OCI-LY1 (cell line): ENCODE results near the gene LRP10.
"Not testable (repeated sequence)": the region's sequence is repeated elsewhere in the genome, so short reads cannot be mapped to it uniquely, and the experiment has no call there.

Source experiments
- H2AFZ ChIP-seq: fragments of 200-600 bp; sonication (generic), shearing (Covaris generic); 2 replicates; pipeline ENCODE4 v1.6.0; 2014; ENCODE audit warnings: antibody characterized with exemption, mild to moderate bottlenecking, low read length
- H3F3A ChIP-seq: fragments of 200-600 bp; sonication (generic), shearing (Covaris generic); 2 replicates; pipeline ENCODE4 v1.6.0; 2014; ENCODE audit warnings: mild to moderate bottlenecking, antibody characterized with exemption, low read length, moderate library complexity; ENCODE audit not compliant: insufficient read depth
- H3K27ac ChIP-seq: fragments of 200-600 bp; sonication (generic); 2 replicates; pipeline ENCODE4 v1.5.1; 2014; ENCODE audit warnings: low read length, mixed run types, mild to moderate bottlenecking, low read depth; ENCODE audit not compliant: poor library complexity, severe bottlenecking
- H3K27me3 ChIP-seq: fragments of 200-600 bp; sonication (generic); 2 replicates; pipeline ENCODE4 v1.6.0; 2014; ENCODE audit warnings: antibody characterized with exemption, mild to moderate bottlenecking, low read length, moderate library complexity; ENCODE audit not compliant: insufficient read depth
- H3K36me3 ChIP-seq: fragments of 200-600 bp; sonication (generic); 2 replicates; pipeline ENCODE4 v1.6.1; 2014; ENCODE audit warnings: mild to moderate bottlenecking, antibody characterized with exemption, low read length, moderate library complexity, mixed read lengths; ENCODE audit not compliant: insufficient read depth
- H3K4me1 ChIP-seq: fragments of 200-600 bp; sonication (generic); 2 replicates; pipeline ENCODE4 v1.5.1; 2014; ENCODE audit warnings: mild to moderate bottlenecking, low read length, moderate library complexity; ENCODE audit not compliant: insufficient read depth, severe bottlenecking
- H3K4me2 ChIP-seq: fragments of 200-600 bp; sonication (generic), shearing (Covaris generic); 2 replicates; pipeline ENCODE4 v1.6.1; 2014; ENCODE audit warnings: low read length
- H3K4me3 ChIP-seq: fragments of 200-600 bp; sonication (generic); 2 replicates; pipeline ENCODE4 v1.5.1; 2014; ENCODE audit warnings: low read length, low read depth, mild to moderate bottlenecking, mixed read lengths; ENCODE audit not compliant: poor library complexity, severe bottlenecking
- H3K79me2 ChIP-seq: fragments of 200-600 bp; shearing (Covaris generic); 2 replicates; pipeline ENCODE4 v1.6.1; 2016; ENCODE audit warnings: mixed run types, low read length, mixed read lengths; ENCODE audit not compliant: insufficient read depth
- H3K9ac ChIP-seq: fragments of 200-600 bp; sonication (generic), shearing (Covaris generic); 2 replicates; pipeline ENCODE4 v1.6.1; 2014; ENCODE audit warnings: mild to moderate bottlenecking, low read length, mixed read lengths
- H3K9me2 ChIP-seq: fragments of 200-600 bp; sonication (generic), shearing (Covaris generic); 2 replicates; pipeline ENCODE4 v1.6.1; 2014; ENCODE audit warnings: low read depth, mild to moderate bottlenecking, low read length, mixed read lengths
- H3K9me3 ChIP-seq: fragments of 200-600 bp; shearing (Covaris generic); 2 replicates; pipeline ENCODE4 v1.6.1; 2014; ENCODE audit warnings: low read length, mixed read lengths
- H4K20me1 ChIP-seq: fragments of 200-600 bp; sonication (generic), shearing (Covaris generic); 2 replicates; pipeline ENCODE4 v1.6.0; 2016; ENCODE audit warnings: mild to moderate bottlenecking, low read length; ENCODE audit not compliant: insufficient read depth
- EZH2 ChIP-seq: fragments of 200-600 bp; sonication (generic), shearing (Covaris generic); IDR thresholded peaks from 2 replicates; pipeline ENCODE4 v1.8.0; 2017; ENCODE audit warnings: borderline replicate concordance, mixed run types, mild to moderate bottlenecking, antibody characterized with exemption, low read length, moderate library complexity, mixed read lengths
- TF ChIP-seq, protein P1 (sequence below): fragments of 200-600 bp; sonication (generic), shearing (Covaris generic); IDR thresholded peaks from 2 replicates; pipeline ENCODE4 v1.5.1; 2017; ENCODE audit warnings: mild to moderate bottlenecking, antibody characterized with exemption, low read length, moderate library complexity, mixed read lengths

The LRP10 gene

DNA sequence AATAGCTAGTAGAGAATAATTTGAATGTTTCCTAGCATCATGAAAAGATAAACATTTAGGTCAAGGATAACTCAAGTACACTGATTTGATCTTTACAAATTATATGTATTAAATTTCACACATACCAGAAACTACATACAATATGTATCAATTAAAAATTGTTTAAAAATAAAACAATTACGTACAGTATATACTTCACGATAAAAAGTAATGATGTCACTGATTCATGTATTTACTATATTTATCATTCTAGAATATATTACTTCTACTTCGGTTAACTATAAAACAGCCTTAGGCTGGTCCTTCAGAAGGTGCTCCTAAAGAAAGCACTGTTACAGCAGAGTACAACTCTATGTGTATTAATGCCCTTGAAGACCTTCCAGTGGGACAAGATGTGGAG lies 35.9 kb downstream of the LRP10 start:
- Histone ChIP-seq H3K27ac (no peak overlapping the region), H3K4me1 (no peaks in the 10 kb centered on the region), H3K27me3 (no peaks in the 10 kb centered on the region), H3K9me3 (no peaks in the 10 kb centered on the region), H3K9me2 (no peaks in the 10 kb centered on the region), H3F3A (no peaks in the 10 kb centered on the region), H3K4me3 (no peak overlapping the region), H2AFZ (no peak overlapping the region), H3K79me2 (peaks cover 16% of the 10 kb centered on the region), H3K9ac (no peak overlapping the region), H3K36me3 (peaks cover 91% of the 10 kb centered on the region), H3K4me2 (no peak overlapping the region), H4K20me1 (no peaks in the 10 kb centered on the region)
- no peak for TF ChIP-seq EZH2
- TF ChIP-seq, protein P1, sequence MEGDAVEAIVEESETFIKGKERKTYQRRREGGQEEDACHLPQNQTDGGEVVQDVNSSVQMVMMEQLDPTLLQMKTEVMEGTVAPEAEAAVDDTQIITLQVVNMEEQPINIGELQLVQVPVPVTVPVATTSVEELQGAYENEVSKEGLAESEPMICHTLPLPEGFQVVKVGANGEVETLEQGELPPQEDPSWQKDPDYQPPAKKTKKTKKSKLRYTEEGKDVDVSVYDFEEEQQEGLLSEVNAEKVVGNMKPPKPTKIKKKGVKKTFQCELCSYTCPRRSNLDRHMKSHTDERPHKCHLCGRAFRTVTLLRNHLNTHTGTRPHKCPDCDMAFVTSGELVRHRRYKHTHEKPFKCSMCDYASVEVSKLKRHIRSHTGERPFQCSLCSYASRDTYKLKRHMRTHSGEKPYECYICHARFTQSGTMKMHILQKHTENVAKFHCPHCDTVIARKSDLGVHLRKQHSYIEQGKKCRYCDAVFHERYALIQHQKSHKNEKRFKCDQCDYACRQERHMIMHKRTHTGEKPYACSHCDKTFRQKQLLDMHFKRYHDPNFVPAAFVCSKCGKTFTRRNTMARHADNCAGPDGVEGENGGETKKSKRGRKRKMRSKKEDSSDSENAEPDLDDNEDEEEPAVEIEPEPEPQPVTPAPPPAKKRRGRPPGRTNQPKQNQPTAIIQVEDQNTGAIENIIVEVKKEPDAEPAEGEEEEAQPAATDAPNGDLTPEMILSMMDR, result no peak

DNA sequence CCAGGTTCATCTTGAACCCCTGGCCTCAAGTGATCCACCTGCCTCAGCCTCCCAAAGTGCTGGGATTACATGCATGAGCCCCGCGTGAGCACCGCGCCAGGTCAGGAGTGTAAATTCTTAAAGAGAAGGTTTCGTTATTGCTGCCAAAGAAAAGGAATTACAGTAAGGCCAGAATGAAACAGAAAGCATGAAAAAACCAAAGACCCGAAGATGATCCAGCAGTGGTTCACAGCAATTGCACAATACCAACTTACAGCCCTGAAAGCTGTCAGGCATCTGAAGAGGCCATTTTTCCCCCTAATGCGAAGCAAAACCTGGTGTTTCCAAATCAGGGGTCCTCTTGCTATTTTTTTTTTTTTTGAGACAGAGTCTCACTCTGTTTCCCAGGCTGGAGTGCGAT lies 37.1 kb downstream of the LRP10 start:
- Histone ChIP-seq H3K36me3 (peaks cover 83% of the 10 kb centered on the region), H3K4me1 (no peaks in the 10 kb centered on the region), H3K79me2 (peaks cover 25% of the 10 kb centered on the region), H3K27ac (no peak overlapping the region), H2AFZ (no peak overlapping the region), H3K4me3 (no peak overlapping the region), H3K4me2 (no peak overlapping the region), H3K27me3 (no peaks in the 10 kb centered on the region), H4K20me1 (no peaks in the 10 kb centered on the region), H3K9ac (no peak overlapping the region), H3K9me2 (no peaks in the 10 kb centered on the region), H3K9me3 (no peaks in the 10 kb centered on the region), H3F3A (no peaks in the 10 kb centered on the region)
- no peak for TF ChIP-seq EZH2
- TF ChIP-seq, protein P1, result no peak

DNA sequence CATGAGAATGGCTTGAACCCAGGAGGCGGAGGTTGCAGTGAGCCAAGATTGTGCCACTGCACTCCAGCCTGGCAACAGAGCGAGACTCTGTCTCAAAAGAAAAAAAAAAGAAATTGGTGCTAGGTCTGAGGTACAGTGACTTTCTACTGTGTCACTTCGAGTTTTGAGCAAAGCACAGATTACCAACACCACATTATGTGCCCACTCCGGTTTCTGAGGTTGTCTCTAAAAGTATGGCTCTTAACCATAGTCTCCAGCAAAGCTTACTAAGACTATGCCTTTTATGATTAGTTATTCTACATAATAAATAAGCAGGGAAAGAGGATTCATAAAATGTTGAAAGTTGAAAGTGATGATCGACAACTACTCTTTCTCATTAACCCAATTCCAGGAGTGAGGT lies 39.4 kb downstream of the LRP10 start:
- Histone ChIP-seq H3F3A (no peaks in the 10 kb centered on the region), H3K27ac (no peak overlapping the region), H3K4me1 (peaks cover 3% of the 10 kb centered on the region), H4K20me1 (no peaks in the 10 kb centered on the region), H2AFZ (no peak overlapping the region), H3K27me3 (no peaks in the 10 kb centered on the region), H3K9me2 (no peaks in the 10 kb centered on the region), H3K36me3 (peaks cover 66% of the 10 kb centered on the region), H3K79me2 (peaks cover 34% of the 10 kb centered on the region), H3K4me3 (no peak overlapping the region), H3K9me3 (no peaks in the 10 kb centered on the region), H3K4me2 (no peak overlapping the region), H3K9ac (no peak overlapping the region)
- TF ChIP-seq, protein P1, result no peak
- TF ChIP-seq EZH2, result no peak

DNA sequence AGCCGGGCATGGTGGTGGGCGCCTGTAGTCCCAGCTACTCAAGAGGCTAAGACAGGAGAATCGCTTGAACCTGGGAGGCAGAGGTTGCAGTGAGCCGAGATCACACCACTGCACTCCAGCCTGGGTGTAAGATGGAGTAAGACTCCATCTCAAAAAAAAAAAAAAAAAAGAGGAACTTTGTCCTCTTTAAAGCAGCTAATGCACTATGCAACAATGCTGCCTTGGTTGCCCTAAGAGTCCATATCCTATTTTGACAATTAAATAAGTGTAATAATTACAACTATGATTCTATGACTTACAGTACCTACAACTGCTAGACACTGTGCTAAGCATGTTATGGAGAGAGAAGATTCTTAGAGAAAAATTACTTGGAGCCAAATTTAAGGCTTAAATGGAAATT lies 43.3 kb downstream of the LRP10 start:
- not testable (repeated sequence) for H3F3A ChIP-seq, H3K9me2 ChIP-seq, H3K9me3 ChIP-seq, H2AFZ ChIP-seq, H4K20me1 ChIP-seq, H3K27ac ChIP-seq, H3K27me3 ChIP-seq, H3K4me2 ChIP-seq, H3K9ac ChIP-seq, H3K4me3 ChIP-seq
- Histone ChIP-seq H3K79me2 (peaks cover 61% of the 10 kb centered on the region), H3K36me3 (peaks cover 43% of the 10 kb centered on the region), H3K4me1 (peaks cover 30% of the 10 kb centered on the region)
